Natural killer cell treated with Interleukin-12 subunit alpha and Interleukin-12 subunit beta and Interleukin-15 and Interleukin-18, amount 100 ng/mL, for 72 hours (primary cell): ENCODE data around the gene KLK13. TPM values are rescaled to one million over a fixed set of nuclear protein-coding genes. Genes with fewer than 3 reads are reported as not detected.
A peak's percentile ranks its signal among the peaks of the same experiment; 100 is the strongest.

ENCODE experiments used
- ATAC-seq, 2 donors: fragments of 150-1000 bp; cut with Tn5 transposase in 1 of 2; sonication (Bioruptor Pico), chemical (Tn5 transposase) in 1 of 2; 2 replicates each; pipeline ENCODE4 v1.10.0; 2021
- DNase-seq: peaks from one replicate; pipeline ENCODE4 v3.0.0; 2022; ENCODE audit warnings: low spot score
- H3K27ac Mint-ChIP-seq, 2 donors: 1 replicate in 1 of 2; 2 replicates in 1 of 2; pipeline ENCODE4 v1.8.0; 2022; ENCODE audit warnings: mixed read lengths in 2 of 2, mild to moderate bottlenecking in 1 of 2, moderate library complexity in 1 of 2
- H3K27me3 Mint-ChIP-seq, 2 donors: 1 replicate in 1 of 2; 2 replicates in 1 of 2; pipeline ENCODE4 v1.8.0; 2022; ENCODE audit warnings: mixed read lengths in 2 of 2
- H3K36me3 Mint-ChIP-seq: one replicate; pipeline ENCODE4 v1.8.0; 2022; ENCODE audit warnings: mixed read lengths
- H3K4me1 Mint-ChIP-seq, 2 donors: 1 replicate in 1 of 2; 2 replicates in 1 of 2; pipeline ENCODE4 v1.8.0; 2022; ENCODE audit warnings: low read depth in 2 of 2, mixed read lengths in 2 of 2, mild to moderate bottlenecking in 1 of 2
- H3K4me3 Mint-ChIP-seq: one replicate; pipeline ENCODE4 v1.8.0; 2022; ENCODE audit warnings: mixed read lengths
- H3K9me3 Mint-ChIP-seq: 2 replicates; pipeline ENCODE4 v1.8.0; 2022; ENCODE audit warnings: mixed read lengths
- total RNA-seq, 2 donors: library from RNA; stranded (reverse); gene quantifications; one replicate each; pipeline ENCODE4 v1.2.3, GENCODE V29; 2022

Gene KLK13
- total RNA-seq, 2 donors from 2014 or later: not detected

DNA sequence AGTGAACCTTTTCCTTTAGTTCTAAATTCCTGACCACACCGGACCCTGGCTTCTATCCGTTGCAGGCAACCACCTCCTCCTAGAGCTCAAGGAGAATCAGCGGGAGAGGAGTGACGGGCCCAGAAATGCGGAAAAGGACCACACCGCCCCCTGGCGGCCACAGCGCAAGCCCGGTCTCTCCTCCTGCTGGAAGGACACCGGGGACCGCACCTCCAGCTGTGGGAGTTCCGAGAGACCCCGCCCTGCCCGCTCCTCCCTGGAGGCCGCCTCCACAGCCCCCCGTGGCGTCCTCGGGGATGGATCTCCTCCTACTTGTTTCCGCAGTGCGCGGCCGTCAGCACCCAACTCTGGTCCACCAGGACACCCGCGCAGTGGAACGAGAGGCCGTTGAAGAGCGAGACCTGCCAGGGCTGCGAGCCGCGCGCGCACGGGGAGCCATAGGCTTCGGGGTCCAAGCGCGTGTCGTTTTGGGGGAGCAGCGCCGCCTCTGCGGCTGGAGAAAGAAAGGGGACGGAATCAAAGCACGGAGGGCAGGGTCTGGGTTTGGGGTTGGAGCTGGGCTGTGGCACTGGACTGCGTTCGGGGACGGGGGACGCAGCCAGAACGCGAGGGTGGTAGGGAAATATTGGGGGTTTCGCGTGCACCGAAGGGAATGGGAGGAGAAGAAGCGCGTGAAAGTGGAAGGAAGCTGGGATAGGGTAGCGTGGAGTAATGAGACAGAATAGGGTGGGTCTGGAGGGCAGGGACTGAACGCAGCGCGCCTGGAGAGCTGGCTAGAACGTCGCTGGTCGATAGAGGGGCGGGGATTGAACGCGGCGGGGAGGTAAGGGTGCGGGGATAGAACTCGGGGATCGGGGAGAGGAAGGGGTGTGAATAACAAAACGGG is 47.9 kb downstream of the KLK13 start:
- DNase-seq (no peak), ATAC-seq (peak; percentile 55 to 61)
- H3K36me3 Mint-ChIP-seq: peaks cover 7% of the 10 kb centered on the region
- no peak overlapping the region for H3K27ac Mint-ChIP-seq
- H3K4me1 Mint-ChIP-seq: peaks cover 24 to 26% of the 10 kb centered on the region in 2 donors
- H3K9me3 Mint-ChIP-seq: no peaks in the 10 kb centered on the region
- peak overlapping the region; percentile 65 for H3K4me3 Mint-ChIP-seq
- peaks cover 45 to 55% of the 10 kb centered on the region in 2 donors for H3K27me3 Mint-ChIP-seq

DNA sequence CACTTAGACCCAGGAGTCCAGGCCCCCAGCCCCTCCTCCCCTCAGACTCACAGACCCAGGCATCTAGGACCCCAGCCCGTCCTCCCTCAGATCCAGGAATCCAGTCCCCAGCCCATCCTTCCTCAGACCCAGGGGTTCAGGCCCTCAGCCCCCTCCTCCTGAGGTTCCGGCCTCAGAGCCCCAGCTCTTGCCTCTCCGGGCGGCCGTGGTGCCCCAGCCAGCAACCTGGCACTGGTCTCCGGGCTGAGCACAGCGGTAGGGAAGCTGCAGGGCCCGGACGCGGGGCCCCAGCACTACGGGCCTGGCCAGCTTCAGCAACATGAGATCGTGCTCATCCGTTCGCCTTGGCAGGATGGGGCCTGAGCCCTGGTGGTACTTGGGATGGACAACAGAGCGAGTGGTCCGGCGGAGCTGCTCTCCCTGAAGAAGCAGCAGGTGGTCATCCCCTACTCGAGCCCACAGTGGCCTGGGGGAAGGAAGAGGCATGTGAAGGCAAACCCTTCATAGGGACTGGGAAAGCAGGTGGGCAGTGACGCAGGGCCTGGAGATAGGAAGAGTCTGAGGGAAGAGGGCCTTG is 49.1 kb downstream of the KLK13 start:
- Mint-ChIP-seq H3K9me3 (no peaks in the 10 kb centered on the region), H3K27me3 (peaks cover 46 to 58% of the 10 kb centered on the region in 2 donors), H3K4me3 (no peak overlapping the region), H3K4me1 (peaks cover 24 to 26% of the 10 kb centered on the region in 2 donors), H3K27ac (no peak overlapping the region), H3K36me3 (peaks cover 7% of the 10 kb centered on the region)
- DNase-seq (no peak), ATAC-seq (no peak)

DNA sequence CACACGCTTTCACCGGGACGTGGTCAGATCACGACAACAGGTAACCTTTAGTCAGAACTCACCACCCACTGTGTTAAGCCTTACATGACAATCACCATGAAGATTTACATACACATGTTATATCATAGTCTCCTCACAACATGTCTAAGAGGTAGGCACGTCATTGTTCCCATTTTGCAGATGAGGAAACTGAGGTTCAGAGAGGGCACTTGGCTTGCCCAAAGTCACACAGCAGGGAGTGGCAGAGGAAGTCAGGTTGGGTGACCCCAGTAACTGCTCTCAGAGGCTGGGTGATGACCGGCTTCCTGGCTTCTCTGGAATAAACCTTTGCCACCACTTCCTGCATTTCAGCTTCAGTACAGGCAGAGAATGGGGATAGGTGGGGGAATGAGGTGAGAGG is 50.6 kb downstream of the KLK13 start:
- no peak for DNase-seq
- no peaks in the 10 kb centered on the region for H3K9me3 Mint-ChIP-seq
- no peak overlapping the region for H3K27ac Mint-ChIP-seq
- peaks cover 7% of the 10 kb centered on the region for H3K36me3 Mint-ChIP-seq
- H3K4me1 Mint-ChIP-seq: peaks cover 18 to 21% of the 10 kb centered on the region in 2 donors
- ATAC-seq: no peak
- H3K27me3 Mint-ChIP-seq: peaks cover 50 to 54% of the 10 kb centered on the region in 2 donors
- no peak overlapping the region for H3K4me3 Mint-ChIP-seq

DNA sequence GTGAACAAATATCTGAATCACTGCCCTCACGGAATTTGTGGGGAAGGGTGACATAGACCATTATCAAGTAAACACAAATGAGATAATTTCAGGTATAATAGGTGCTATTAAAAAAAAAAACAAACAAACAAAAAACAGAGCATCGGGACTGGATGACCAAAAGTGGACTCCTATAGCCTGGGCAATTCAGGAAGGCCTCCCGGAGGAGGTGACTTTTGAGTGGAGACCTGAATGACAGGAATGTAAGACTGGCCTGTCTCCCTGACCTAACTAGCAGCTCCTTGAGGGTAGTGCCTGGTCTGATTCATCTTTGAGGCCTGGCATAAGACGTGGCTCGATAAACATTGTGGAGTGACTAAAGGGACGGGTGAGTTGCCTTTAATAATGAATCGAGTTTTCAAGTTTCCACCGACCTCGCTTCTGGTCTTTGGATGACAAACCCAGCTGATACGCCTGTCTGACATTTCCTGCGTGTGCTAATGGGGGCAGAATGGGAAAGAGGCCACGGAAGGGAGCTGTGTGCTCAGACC is 52.2 kb downstream of the KLK13 start:
- no peak overlapping the region for H3K4me3 Mint-ChIP-seq
- ATAC-seq (no peak), DNase-seq (no peak)
- peaks cover 9 to 13% of the 10 kb centered on the region in 2 donors for H3K4me1 Mint-ChIP-seq
- peaks cover 43 to 46% of the 10 kb centered on the region in 2 donors for H3K27me3 Mint-ChIP-seq
- no peaks in the 10 kb centered on the region for H3K9me3 Mint-ChIP-seq
- no peak overlapping the region for H3K27ac Mint-ChIP-seq
- no peaks in the 10 kb centered on the region for H3K36me3 Mint-ChIP-seq

DNA sequence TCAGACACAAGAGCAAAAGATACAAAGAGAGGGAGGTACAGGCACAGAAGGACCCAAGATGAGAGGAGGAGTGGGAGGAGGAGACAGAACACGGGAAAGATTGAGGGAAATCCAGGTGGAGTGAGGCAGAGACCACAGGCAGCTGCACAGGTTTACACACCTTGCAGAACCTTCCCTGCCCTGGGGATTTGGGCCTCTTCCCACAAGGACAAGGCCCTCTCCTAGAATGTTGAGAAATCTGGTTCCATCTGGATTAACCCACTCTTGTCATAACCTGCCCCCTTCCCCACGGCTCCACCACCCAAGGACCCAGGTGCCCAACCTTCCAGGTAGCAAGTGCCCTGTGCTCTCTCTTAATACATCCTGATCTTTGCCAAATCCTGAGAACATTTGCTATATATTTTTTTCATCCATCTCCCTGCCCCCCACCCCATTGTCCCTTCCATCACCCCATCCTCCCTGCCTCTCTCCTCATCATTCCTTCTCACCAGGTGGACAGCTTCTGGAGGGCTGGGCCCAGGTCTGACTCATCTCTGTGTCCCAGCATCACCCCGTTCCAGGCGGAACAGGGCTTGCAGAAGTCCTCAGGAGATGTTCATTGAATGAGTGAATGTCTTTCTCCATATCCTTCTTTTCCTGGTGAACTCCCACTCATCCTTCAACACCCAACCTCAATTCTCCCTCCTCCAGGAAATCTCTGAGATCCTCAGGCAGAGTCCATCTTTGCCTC is 54.7 kb downstream of the KLK13 start:
- H3K27ac Mint-ChIP-seq: no peak overlapping the region
- H3K4me3 Mint-ChIP-seq: no peak overlapping the region
- H3K36me3 Mint-ChIP-seq: no peaks in the 10 kb centered on the region
- no peak for DNase-seq
- H3K9me3 Mint-ChIP-seq: no peaks in the 10 kb centered on the region
- ATAC-seq: no peak
- H3K27me3 Mint-ChIP-seq: peaks cover 35 to 39% of the 10 kb centered on the region in 2 donors
- no peaks in the 10 kb centered on the region for H3K4me1 Mint-ChIP-seq

DNA sequence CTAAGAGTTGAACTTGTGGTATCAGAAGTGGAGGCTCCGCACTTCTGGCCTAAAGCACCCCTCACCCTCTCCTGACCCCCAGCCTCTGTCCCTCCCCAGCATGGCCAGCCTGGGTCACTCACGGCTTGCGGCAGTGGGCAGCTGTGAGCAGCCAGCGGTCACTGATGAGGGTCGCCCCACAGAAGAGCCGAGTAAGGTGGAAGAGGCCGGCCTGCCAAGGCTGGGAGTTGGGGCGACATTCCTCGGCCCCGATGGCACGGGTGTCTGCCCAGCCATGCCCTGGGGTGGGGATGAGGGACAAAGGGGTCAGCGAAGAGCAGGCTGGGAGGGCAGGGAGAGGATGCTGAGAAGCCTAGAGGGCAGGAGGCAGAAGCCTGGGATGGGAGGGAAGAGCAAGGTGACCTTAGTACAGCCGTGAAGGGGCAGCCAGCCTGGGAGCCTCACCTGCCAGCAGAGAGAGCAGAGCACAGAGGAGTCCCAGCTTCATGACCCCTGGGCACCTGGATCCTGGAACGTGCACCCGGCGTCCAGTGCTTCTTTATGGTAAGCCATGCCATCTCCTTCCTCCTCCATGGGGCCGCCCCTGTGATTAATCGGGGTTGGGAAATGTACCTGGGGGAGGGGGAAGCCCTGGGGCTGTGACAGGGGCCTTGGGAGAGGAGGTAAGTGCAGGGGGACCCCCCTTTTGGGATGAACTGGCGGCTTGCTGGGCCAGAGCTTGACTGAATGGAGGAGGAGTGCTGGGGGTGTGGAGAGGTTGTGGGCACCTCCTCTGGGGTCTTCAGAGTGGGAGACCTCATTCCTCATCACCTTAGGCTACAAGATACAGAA is 55.6 kb downstream of the KLK13 start:
- no peak overlapping the region for H3K4me3 Mint-ChIP-seq
- H3K27ac Mint-ChIP-seq: no peak overlapping the region
- no peaks in the 10 kb centered on the region for H3K36me3 Mint-ChIP-seq
- peaks cover 29 to 37% of the 10 kb centered on the region in 2 donors for H3K27me3 Mint-ChIP-seq
- H3K9me3 Mint-ChIP-seq: no peaks in the 10 kb centered on the region
- DNase-seq: no peak
- ATAC-seq: peak; percentile 11 to 15
- no peaks in the 10 kb centered on the region for H3K4me1 Mint-ChIP-seq

DNA sequence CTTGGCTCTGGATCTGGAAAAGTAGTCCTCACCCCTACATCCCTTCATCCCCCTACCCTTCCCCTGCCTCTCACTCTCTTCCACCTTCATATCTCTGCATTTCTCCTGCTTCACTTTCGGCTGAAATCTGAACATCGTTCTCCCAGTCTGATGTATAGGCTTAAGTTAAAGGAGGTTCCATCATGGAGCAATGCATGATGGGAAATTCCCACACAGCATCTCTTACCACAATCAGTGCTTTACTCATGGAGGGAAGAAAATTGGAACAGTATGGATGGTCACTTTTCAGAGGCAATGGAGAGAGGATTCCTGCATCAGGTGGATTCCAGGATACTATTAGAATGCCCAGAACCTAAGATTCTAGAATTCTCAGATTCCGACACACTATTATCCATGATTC is 57.4 kb downstream of the KLK13 start:
- ATAC-seq: no peak
- H3K4me3 Mint-ChIP-seq: no peak overlapping the region
- H3K36me3 Mint-ChIP-seq: no peaks in the 10 kb centered on the region
- no peak overlapping the region for H3K27ac Mint-ChIP-seq
- no peaks in the 10 kb centered on the region for H3K4me1 Mint-ChIP-seq
- H3K27me3 Mint-ChIP-seq: peaks cover 31 to 36% of the 10 kb centered on the region in 2 donors
- no peaks in the 10 kb centered on the region for H3K9me3 Mint-ChIP-seq
- DNase-seq: no peak

DNA sequence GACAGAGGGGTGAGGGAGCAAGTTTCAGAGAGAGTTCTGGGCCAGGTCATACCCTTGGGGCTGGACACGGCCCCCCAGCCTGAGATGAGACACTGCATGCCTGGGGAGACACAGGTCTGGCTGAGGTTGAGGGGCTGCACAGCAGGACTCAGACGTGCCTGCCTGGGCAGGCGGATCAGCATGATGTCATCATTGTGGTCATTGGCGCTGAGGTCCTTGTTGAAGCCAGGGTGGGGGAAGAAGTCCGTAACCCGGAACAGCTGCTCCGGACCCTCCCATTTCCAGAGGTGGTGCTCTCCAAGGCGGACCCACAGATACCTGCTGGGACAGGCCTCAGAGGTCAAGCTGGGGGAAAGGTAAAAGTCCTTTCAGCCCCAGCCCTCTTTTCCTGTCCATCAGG is 58.5 kb downstream of the KLK13 start:
- DNase-seq: no peak
- Mint-ChIP-seq H3K9me3 (no peaks in the 10 kb centered on the region), H3K4me3 (no peak overlapping the region), H3K36me3 (no peaks in the 10 kb centered on the region), H3K27ac (no peak overlapping the region), H3K4me1 (peaks cover 0 to 4% of the 10 kb centered on the region in 2 donors), H3K27me3 (peaks cover 40 to 45% of the 10 kb centered on the region in 2 donors)
- no peak for ATAC-seq

Other genes with a start within 250 kb of the KLK13 start
- gene KLK1, start 241.3 kb downstream of the KLK13 start, total RNA-seq: not detected
- gene KLK15, start 231.5 kb downstream of the KLK13 start, total RNA-seq: not detected
- gene KLK3, start 210.2 kb downstream of the KLK13 start, total RNA-seq: not detected
- gene KLK2, start 191.7 kb downstream of the KLK13 start, total RNA-seq: not detected
- not detected for gene KLK4, start 153.7 kb downstream of the KLK13 start, total RNA-seq
- not detected for gene KLK5, start 112.1 kb downstream of the KLK13 start, total RNA-seq
- gene KLK6, start 95.5 kb downstream of the KLK13 start, total RNA-seq: not detected
- not detected for gene KLK7, start 81.2 kb downstream of the KLK13 start, total RNA-seq
- not detected for gene KLK8, start 63.5 kb downstream of the KLK13 start, total RNA-seq
- gene KLK10, start 45.4 kb downstream of the KLK13 start, total RNA-seq: not detected
- gene KLK11, start 38.5 kb downstream of the KLK13 start, total RNA-seq: not detected
- gene KLK12, start 30.1 kb downstream of the KLK13 start, total RNA-seq: not detected
- 1 to 10 TPM in 1 of 2 donors, under 1 TPM in 1; 0.50 to 2.2 TPM for gene KLK14, start 17.8 kb upstream of the KLK13 start, total RNA-seq
- gene CTU1, start 43.3 kb upstream of the KLK13 start, total RNA-seq: 10 to 100 TPM in 1 of 2 donors, 1 to 10 TPM in 1; 8.1 to 15.4 TPM
- gene SIGLEC9, start 59.8 kb upstream of the KLK13 start, total RNA-seq: 1 to 10 TPM in 1 of 2 donors, under 1 TPM in 1; 0.69 to 1.1 TPM
- gene SIGLEC7, start 77.2 kb upstream of the KLK13 start, total RNA-seq: 1 to 10 TPM; 7.9 to 8.7 TPM
- 1 to 10 TPM in 1 of 2 donors, under 1 TPM in 1; 0.89 to 1.4 TPM for gene CD33, start 160.0 kb upstream of the KLK13 start, total RNA-seq
- not detected for gene SIGLECL1, start 186.0 kb upstream of the KLK13 start, total RNA-seq
- gene IGLON5, start 246.6 kb upstream of the KLK13 start, total RNA-seq: under 1 TPM in 1 of 2 donors, not detected in 1; 0.59 TPM